Activated CD4-positive, alpha-beta T cell treated with anti-CD3 and anti-CD28 coated beads for 36 hours (primary cell): ENCODE data around the gene MED10. TPM values are rescaled to one million over a fixed set of nuclear protein-coding genes. Genes with fewer than 3 reads are reported as not detected.

Experiments
- ATAC-seq: fragments of 200-7000 bp; cut with Tn5 transposase; one replicate; pipeline ENCODE4 v1.10.0; 2021; ENCODE audit warnings: mild to moderate bottlenecking, moderate library complexity
- CTCF ChIA-PET: fragments of 350-600 bp; sonication (Branson Sonifier 250); formaldehyde crosslinking; loops from one replicate; lab custom pipeline; 2021; ENCODE audit warnings: antibody characterized with exemption; lab: Charles Lee
- POLR2A ChIA-PET: fragments of 350-600 bp; sonication (Branson Sonifier 250); formaldehyde crosslinking; loops from one replicate; lab custom pipeline; 2021; ENCODE audit warnings: antibody characterized with exemption, inconsistent platforms; lab: Charles Lee
- DNase-seq: peaks from one replicate; pipeline ENCODE4 v3.0.0-alpha.2; 2020
- H3K27ac Mint-ChIP-seq: one replicate; pipeline ENCODE4 v1.8.0; 2021; ENCODE audit warnings: mixed read lengths
- H3K27me3 Mint-ChIP-seq: one replicate; pipeline ENCODE4 v1.8.0; 2021; ENCODE audit warnings: mixed read lengths
- H3K36me3 Mint-ChIP-seq: one replicate; pipeline ENCODE4 v1.8.0; 2021; ENCODE audit warnings: low read depth, mixed read lengths
- H3K4me1 Mint-ChIP-seq: one replicate; pipeline ENCODE4 v1.8.0; 2021; ENCODE audit warnings: mixed read lengths
- H3K4me3 Mint-ChIP-seq: one replicate; pipeline ENCODE4 v1.8.0; 2021; ENCODE audit warnings: mild to moderate bottlenecking, moderate library complexity, mixed read lengths
- H3K9me3 Mint-ChIP-seq: one replicate; pipeline ENCODE4 v1.8.0; 2021; ENCODE audit warnings: low read depth, mixed read lengths
- intact Hi-C, 2 experiments: fragments of 100-400 bp; cut with DNase I in 1 of 2; cut with micrococcal nuclease in 1 of 2; formaldehyde crosslinking; loops; one replicate each; pipeline versions ENCODE4 v1.14.2 to v1.15.1; 2022 to 2024; cut with DNase I, micrococcal nuclease
- total RNA-seq, 2 experiments: library from RNA; stranded (reverse); gene quantifications; one replicate each; pipeline ENCODE4 v1.2.3, GENCODE V29; 2021

Gene MED10
- total RNA-seq, 2 experiments from 2014 or later: 40.4 to 50.8 TPM

DNA sequence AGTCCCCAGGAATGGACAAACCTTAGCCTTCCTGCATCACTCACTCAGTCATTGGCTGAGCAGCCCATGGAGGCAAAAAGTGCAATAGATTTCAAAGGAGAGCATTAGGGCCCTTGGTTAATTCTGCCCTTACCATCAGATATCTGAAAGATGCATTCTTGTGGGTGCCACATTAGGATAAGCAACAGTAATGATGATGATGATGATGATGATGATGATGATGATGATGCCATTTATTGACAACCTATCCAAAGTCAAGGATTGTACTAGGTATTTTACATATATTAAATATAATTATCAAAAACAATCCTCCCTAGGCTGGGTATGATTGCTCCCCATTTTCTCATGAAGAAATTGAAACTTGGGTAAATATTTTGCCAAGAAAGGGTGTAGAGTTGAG is 9.6 kb upstream of the MED10 start:
- ChIA-PET CTCF (interaction anchor here (0.6 kb wide), 1 partner anchor 432 kb away, joined by 5 read pairs; no protein-coding TSS in a partner anchor), POLR2A (no interaction called here)

GRCh38 chr5:6386271-6386670 is 7.9 kb upstream of the MED10 start:
- DNase-seq: no peak
- Mint-ChIP-seq H3K9me3 (no peaks in the 10 kb centered on the region), H3K27ac (no peak overlapping the region), H3K36me3 (no peaks in the 10 kb centered on the region), H3K27me3 (peaks cover 13% of the 10 kb centered on the region), H3K4me3 (no peak overlapping the region), H3K4me1 (no peaks in the 10 kb centered on the region)
- ATAC-seq: no peak
- POLR2A ChIA-PET: no interaction called here
- CTCF ChIA-PET: no interaction called here
- intact Hi-C loops: no loop called here

More for the DNA sequence above, 9.6 kb upstream of the MED10 start:
- no peak overlapping the region for H3K4me3 Mint-ChIP-seq
- intact Hi-C loops: no loop called here
- ATAC-seq (no peak), DNase-seq (no peak)
- peaks cover 17% of the 10 kb centered on the region for H3K27me3 Mint-ChIP-seq
- no peaks in the 10 kb centered on the region for H3K9me3 Mint-ChIP-seq
- H3K4me1 Mint-ChIP-seq: no peaks in the 10 kb centered on the region
- H3K36me3 Mint-ChIP-seq: no peaks in the 10 kb centered on the region
- H3K27ac Mint-ChIP-seq: no peak overlapping the region

GRCh38 chr5:6384856-6385255 is 6.5 kb upstream of the MED10 start:
- no peaks in the 10 kb centered on the region for H3K4me1 Mint-ChIP-seq
- no peak overlapping the region for H3K27ac Mint-ChIP-seq
- no peak overlapping the region for H3K4me3 Mint-ChIP-seq
- no peaks in the 10 kb centered on the region for H3K9me3 Mint-ChIP-seq
- ChIA-PET POLR2A (no interaction called here), CTCF (no interaction called here)
- H3K36me3 Mint-ChIP-seq: peaks cover under 1% of the 10 kb centered on the region
- no peak for ATAC-seq
- H3K27me3 Mint-ChIP-seq: peaks cover 13% of the 10 kb centered on the region
- intact Hi-C loops: no loop called here
- DNase-seq: no peak

DNA sequence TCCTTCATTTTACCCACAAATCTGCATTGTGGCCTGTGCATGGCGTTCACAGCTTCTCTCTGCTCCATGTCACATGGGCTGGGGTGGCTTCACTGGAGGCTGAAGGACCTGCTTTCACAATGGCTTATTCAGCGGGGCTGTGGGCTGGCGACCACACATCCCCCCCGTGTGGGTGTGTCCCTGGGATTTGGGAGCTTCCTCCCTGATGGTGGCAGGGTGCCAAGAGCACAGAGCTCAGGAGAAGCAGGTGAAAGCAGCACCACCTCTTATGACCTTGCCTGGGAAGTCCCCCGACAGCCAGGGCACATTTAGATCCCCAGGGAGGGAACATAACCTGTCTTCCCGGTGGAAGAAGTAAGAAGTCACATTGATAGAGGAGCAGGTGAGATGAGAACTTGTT is 5.0 kb upstream of the MED10 start:
- peaks cover 11% of the 10 kb centered on the region for H3K27me3 Mint-ChIP-seq
- ChIA-PET POLR2A (no interaction called here), CTCF (no interaction called here)
- peaks cover 7% of the 10 kb centered on the region for H3K4me1 Mint-ChIP-seq
- no peak overlapping the region for H3K4me3 Mint-ChIP-seq
- no peak for ATAC-seq
- DNase-seq: no peak
- peaks cover 3% of the 10 kb centered on the region for H3K36me3 Mint-ChIP-seq
- no peak overlapping the region for H3K27ac Mint-ChIP-seq
- intact Hi-C loops: no loop called here
- no peaks in the 10 kb centered on the region for H3K9me3 Mint-ChIP-seq

DNA sequence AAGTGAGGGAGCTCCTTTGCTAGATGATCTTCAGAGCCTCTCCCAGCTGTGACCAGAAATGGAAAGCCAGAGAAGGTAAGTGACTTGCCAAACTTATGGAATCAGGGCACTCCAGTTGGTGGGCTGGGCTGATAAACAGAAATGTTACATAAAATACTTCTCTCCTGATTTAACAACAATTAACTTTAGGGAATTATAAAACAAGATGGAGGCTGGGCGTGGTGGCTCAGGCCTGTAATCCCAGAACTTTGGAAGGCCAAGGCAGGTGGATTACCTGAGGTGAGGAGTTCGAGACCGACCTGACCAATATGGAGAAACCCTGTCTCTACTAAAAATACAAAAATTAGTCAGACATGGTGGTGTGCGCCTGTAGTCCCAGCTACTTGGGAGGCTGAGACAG is 899 bp upstream of the MED10 start:
- Mint-ChIP-seq H3K4me3 (peak overlapping the region; percentile 96), H3K27me3 (peaks cover 7% of the 10 kb centered on the region), H3K36me3 (peaks cover 37% of the 10 kb centered on the region), H3K27ac (peak overlapping the region; percentile 97), H3K9me3 (no peaks in the 10 kb centered on the region), H3K4me1 (peaks cover 32% of the 10 kb centered on the region)
- DNase-seq: no peak
- ChIA-PET CTCF (no interaction called here), POLR2A (interaction anchor here (1.2 to 1.5 kb wide), 2 partner anchors 10 to 254 kb away, joined by 5 read pairs; partner anchors contain the start of genes NSUN2 and SRD5A1)
- no peak for ATAC-seq
- intact Hi-C loops: loop anchor here (2.0 to 10.0 kb wide), 11 partner anchors 70 to 1488 kb away; partner anchors contain the start of genes FASTKD3 (in 1 of the 2), ICE1 (in 1 of the 2), MTRR (in 1 of the 2) and NSUN2 (in 1 of the 2)

DNA sequence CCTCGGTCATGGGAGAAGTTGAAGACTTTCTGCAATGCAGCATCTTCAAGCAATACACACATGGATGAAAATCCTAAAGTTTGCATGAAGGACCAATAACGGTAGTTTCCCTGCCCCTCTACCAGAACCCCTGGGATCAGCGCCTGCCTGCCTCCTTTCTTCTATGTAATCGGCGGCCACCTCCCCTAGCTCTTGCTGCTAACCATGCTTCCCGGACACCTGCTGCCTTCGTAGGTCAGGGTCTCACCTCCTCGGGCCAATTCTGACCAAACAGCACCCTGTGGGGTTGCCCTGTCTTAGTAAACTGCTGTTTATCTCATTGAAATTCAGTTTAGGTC is 388 bp upstream of the MED10 start:
- POLR2A ChIA-PET: interaction anchor here (0.6 to 1.5 kb wide), 4 partner anchors 9 to 956 kb away, joined by 3 to 5 read pairs (median 4); partner anchors contain the start of genes ICE1, NSUN2 and SRD5A1
- peaks cover 33% of the 10 kb centered on the region for H3K4me1 Mint-ChIP-seq
- no peak for DNase-seq
- H3K27ac Mint-ChIP-seq: peak overlapping the region; percentile 97
- ATAC-seq: peak; percentile 25
- intact Hi-C loops: loop anchor here (1.0 to 10.0 kb wide), 14 partner anchors 70 to 1489 kb away; partner anchors contain the start of genes ICE1 (in 2 of the 2), NSUN2 (in 2 of the 2), SRD5A1 (in 2 of the 2) and TENT4A (in 2 of the 2)
- peaks cover 42% of the 10 kb centered on the region for H3K36me3 Mint-ChIP-seq
- peaks cover 3% of the 10 kb centered on the region for H3K27me3 Mint-ChIP-seq
- no peaks in the 10 kb centered on the region for H3K9me3 Mint-ChIP-seq
- CTCF ChIA-PET: interaction anchor here (0.7 to 1.5 kb wide), 2 partner anchors 11 to 1236 kb away, joined by 3 read pairs; no protein-coding TSS in a partner anchor
- peak overlapping the region; percentile 96 for H3K4me3 Mint-ChIP-seq

- Mint-ChIP-seq H3K27me3 (no peaks in the 10 kb centered on the region), H3K4me1 (peaks cover 38% of the 10 kb centered on the region), H3K9me3 (no peaks in the 10 kb centered on the region), H3K4me3 (peak overlapping the region; percentile 96), H3K36me3 (peaks cover 54% of the 10 kb centered on the region), H3K27ac (peak overlapping the region; percentile 97)
- POLR2A ChIA-PET: interaction anchor here (1.5 kb wide), 1 partner anchor 255 kb away, joined by 5 read pairs; the partner anchor contains the start of genes NSUN2 and SRD5A1
- CTCF ChIA-PET: interaction anchor here (1.5 kb wide), 1 partner anchor 10 kb away, joined by 3 read pairs; no protein-coding TSS in a partner anchor
- intact Hi-C loops: loop anchor here (5.0 to 10.0 kb wide), 6 partner anchors 227 to 1490 kb away; partner anchors contain the start of genes FASTKD3 (in 1 of the 2) and MTRR (in 1 of the 2)
- ATAC-seq (no peak), DNase-seq (no peak)
Measured at GRCh38 chr5:6377582-6377904, 804 bp downstream of the MED10 start.

DNA sequence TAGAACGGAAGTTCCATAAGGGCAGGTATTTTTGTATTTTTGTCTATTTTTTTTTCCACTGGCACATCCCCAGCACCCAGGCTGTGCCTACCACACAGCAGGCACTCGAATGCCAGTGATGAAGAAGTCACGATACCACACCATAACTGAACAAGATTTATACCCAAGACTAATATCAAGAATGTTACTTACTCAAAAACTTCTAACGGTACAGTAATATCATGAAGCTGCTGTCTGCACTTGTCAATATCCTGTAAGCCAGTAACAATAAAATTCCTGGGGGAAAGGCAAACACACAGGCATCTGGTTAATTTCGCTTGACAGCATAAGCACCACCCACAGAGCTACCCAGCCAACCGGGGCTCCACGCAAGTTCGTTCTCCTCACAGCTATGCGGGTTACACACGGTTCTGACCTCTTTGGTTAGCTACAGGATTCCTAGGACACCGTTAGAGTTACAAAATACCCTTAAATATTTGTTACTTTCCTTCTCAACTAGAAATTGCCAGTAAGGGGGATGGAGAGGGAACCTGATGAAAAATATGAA is 1.3 kb downstream of the MED10 start:
- Mint-ChIP-seq H3K4me1 (peaks cover 38% of the 10 kb centered on the region), H3K27me3 (no peaks in the 10 kb centered on the region), H3K4me3 (peak overlapping the region; percentile 96), H3K36me3 (peaks cover 59% of the 10 kb centered on the region), H3K9me3 (no peaks in the 10 kb centered on the region), H3K27ac (peak overlapping the region; percentile 97)
- CTCF ChIA-PET: no interaction called here
- ATAC-seq: peak; percentile 10
- intact Hi-C loops: loop anchor here (5.0 to 10.0 kb wide), 6 partner anchors 228 to 1490 kb away; partner anchors contain the start of genes FASTKD3 (in 1 of the 2) and MTRR (in 1 of the 2)
- POLR2A ChIA-PET: interaction anchor here (0.7 kb wide), 1 partner anchor 126 kb away, joined by 3 read pairs; no protein-coding TSS in a partner anchor
- DNase-seq: peak; percentile 27

- CTCF ChIA-PET: interaction anchor here (0.8 to 1.2 kb wide), 2 partner anchors 12 to 214 kb away, joined by 3 to 5 read pairs; no protein-coding TSS in a partner anchor
- intact Hi-C loops: loop anchor here in 1 of 2 experiments (10.0 kb wide), 3 partner anchors 232 to 878 kb away; no protein-coding TSS in a partner anchor
- peaks cover 76% of the 10 kb centered on the region for H3K36me3 Mint-ChIP-seq
- no peak overlapping the region for H3K4me3 Mint-ChIP-seq
- H3K27ac Mint-ChIP-seq: peak overlapping the region; percentile 23
- no peaks in the 10 kb centered on the region for H3K27me3 Mint-ChIP-seq
- DNase-seq (no peak), ATAC-seq (no peak)
- no peaks in the 10 kb centered on the region for H3K9me3 Mint-ChIP-seq
- H3K4me1 Mint-ChIP-seq: peaks cover 31% of the 10 kb centered on the region
- POLR2A ChIA-PET: interaction anchor here (1.1 kb wide), 1 partner anchor 12 kb away, joined by 3 read pairs; no protein-coding TSS in a partner anchor
Measured at GRCh38 chr5:6373081-6373846, 5.1 kb downstream of the MED10 start.

- no peak overlapping the region for H3K4me3 Mint-ChIP-seq
- no peak overlapping the region for H3K27ac Mint-ChIP-seq
- ChIA-PET POLR2A (no interaction called here), CTCF (interaction anchor here (0.8 to 1.2 kb wide), 2 partner anchors 12 to 215 kb away, joined by 3 to 5 read pairs; no protein-coding TSS in a partner anchor)
- H3K9me3 Mint-ChIP-seq: no peaks in the 10 kb centered on the region
- peaks cover 31% of the 10 kb centered on the region for H3K4me1 Mint-ChIP-seq
- DNase-seq: no peak
- ATAC-seq: no peak
- peaks cover 72% of the 10 kb centered on the region for H3K36me3 Mint-ChIP-seq
- intact Hi-C loops: loop anchor here in 1 of 2 experiments (10.0 kb wide), 3 partner anchors 232 to 878 kb away; no protein-coding TSS in a partner anchor
- no peaks in the 10 kb centered on the region for H3K27me3 Mint-ChIP-seq
Measured at GRCh38 chr5:6372251-6373080, 5.9 kb downstream of the MED10 start.
